Spleen (tissue), 7 donors: Measurements from ENCODE around the gene CHN1.

Experiments
- CTCF ChIP-seq, 11 experiments: fragments of 200-600 bp in 7 of 11; fragments of 450-650 bp in 4 of 11; sonication (generic) in 4 of 11; IDR thresholded peaks in 8 of 11; conservative IDR thresholded peaks in 3 of 11; 1 replicate in 7 of 11; 2 replicates in 4 of 11; pipeline versions ENCODE4 v1.4.0 to v1.8.0; 2016 to 2021; ENCODE audit warnings: antibody characterized with exemption in 11 of 11, inconsistent platforms in 4 of 11, mild to moderate bottlenecking in 1 of 11
- POLR2A ChIP-seq, 3 donors: fragments of 450-650 bp; IDR thresholded peaks; one replicate each; pipeline ENCODE4 v1.5.1; 2017; ENCODE audit warnings: antibody characterized with exemption in 3 of 3, mild to moderate bottlenecking in 1 of 3
- POLR2AphosphoS5 ChIP-seq, 3 donors: sonication (generic); formaldehyde crosslinking; IDR thresholded peaks; one replicate each; pipeline ENCODE4 v1.5.1; 2017; ENCODE audit warnings: antibody characterized with exemption in 3 of 3
- donor health status: DM: no; HTN: no; CAD: no; lungs with moderate emphysema.
- donor health status: DM: no; HTN: no; CAD: no.
- donor health status: DM: no; HTN: no; CAD: no.

GRCh38 chr2:174870787-174871186 is 134.4 kb downstream of the CHN1 start:
- TF ChIP-seq CTCF (IDR thresholded peaks at IDR 0.05 in 8 of 11, conservative IDR thresholded peaks at IDR 0.05 in 3 of 11) (no peak), POLR2A (IDR thresholded peaks at IDR 0.05) (no peak), POLR2AphosphoS5 (IDR thresholded peaks at IDR 0.05) (no peak)
